LoVo (cell line): ENCODE data around the gene IL2RA.
"Not testable (repeated sequence)": the region's sequence is repeated elsewhere in the genome, so short reads cannot be mapped to it uniquely, and the experiment has no call there.

ENCODE experiments used
- DNase-seq: peaks from one replicate; pipeline ENCODE4 v3.0.0-alpha.2; 2016; ENCODE audit warnings: low spot score

IL2RA gene

GRCh38 chr10:6056411-6057135, 5.6 kb downstream of the IL2RA start:
- DNase-seq, result no peak

GRCh38 chr10:6055929-6056328, 6.2 kb downstream of the IL2RA start:
- no peak for DNase-seq

GRCh38 chr10:6054884-6055283, 7.3 kb downstream of the IL2RA start:
- DNase-seq, result no peak

- DNase-seq, result peak; percentile 13
Measured at GRCh38 chr10:6053816-6054631, 8.1 kb downstream of the IL2RA start.

- no peak for DNase-seq
Measured at GRCh38 chr10:6053303-6053702, 8.9 kb downstream of the IL2RA start.

GRCh38 chr10:6052247-6053221, 9.6 kb downstream of the IL2RA start:
- no peak for DNase-seq

GRCh38 chr10:6050801-6051445, 11.2 kb downstream of the IL2RA start:
- peak; percentile 67 for DNase-seq

- DNase-seq, result no peak
Measured at GRCh38 chr10:6049031-6049400, 13.2 kb downstream of the IL2RA start.

- DNase-seq, result no peak
Measured at GRCh38 chr10:6048281-6049030, 13.7 kb downstream of the IL2RA start.

GRCh38 chr10:6047847-6048246, 14.3 kb downstream of the IL2RA start:
- no peak for DNase-seq

GRCh38 chr10:6046773-6047611, 15.2 kb downstream of the IL2RA start:
- no peak for DNase-seq

- no peak for DNase-seq
Measured at GRCh38 chr10:6045878-6046772, 16.0 kb downstream of the IL2RA start.

GRCh38 chr10:6045314-6045848, 16.8 kb downstream of the IL2RA start:
- DNase-seq, result no peak

- no peak for DNase-seq
Measured at GRCh38 chr10:6044751-6045313, 17.3 kb downstream of the IL2RA start.

- DNase-seq, result no peak
Measured at GRCh38 chr10:6044060-6044459, 18.1 kb downstream of the IL2RA start.

- not testable (repeated sequence) for DNase-seq
Measured at GRCh38 chr10:6043377-6043776, 18.8 kb downstream of the IL2RA start.

- DNase-seq, result no peak
Measured at GRCh38 chr10:6040205-6040604, 22.0 kb downstream of the IL2RA start.

GRCh38 chr10:6039711-6040110, 22.5 kb downstream of the IL2RA start:
- no peak for DNase-seq
